Neuron (in vitro differentiated cells): ENCODE results near the gene PCDHA11.
"Not testable (repeated sequence)": the region's sequence is repeated elsewhere in the genome, so short reads cannot be mapped to it uniquely, and the experiment has no call there.

ENCODE experiments used
- H2AFZ ChIP-seq: one replicate; pipeline ENCODE4 v1.6.1; 2013; ENCODE audit warnings: low read depth, mild to moderate bottlenecking, inconsistent platforms, low read length, moderate library complexity
- H3K27me3 ChIP-seq: one replicate; pipeline ENCODE4 v1.6.1; 2013; ENCODE audit warnings: low read length; ENCODE audit not compliant: insufficient read depth
- H3K36me3 ChIP-seq: one replicate; pipeline ENCODE4 v1.6.1; 2013; ENCODE audit warnings: low read length; ENCODE audit not compliant: insufficient read depth
- H3K4me1 ChIP-seq: one replicate; pipeline ENCODE4 v1.6.1; 2013; ENCODE audit warnings: low read length; ENCODE audit not compliant: insufficient read depth
- H3K4me3 ChIP-seq: 2 replicates; pipeline ENCODE4 v1.5.1; 2013; ENCODE audit warnings: mild to moderate bottlenecking, low read length, moderate library complexity
- H3K9me3 ChIP-seq: one replicate; pipeline ENCODE4 v1.6.1; 2013; ENCODE audit warnings: low read length

Gene PCDHA11, protein sequence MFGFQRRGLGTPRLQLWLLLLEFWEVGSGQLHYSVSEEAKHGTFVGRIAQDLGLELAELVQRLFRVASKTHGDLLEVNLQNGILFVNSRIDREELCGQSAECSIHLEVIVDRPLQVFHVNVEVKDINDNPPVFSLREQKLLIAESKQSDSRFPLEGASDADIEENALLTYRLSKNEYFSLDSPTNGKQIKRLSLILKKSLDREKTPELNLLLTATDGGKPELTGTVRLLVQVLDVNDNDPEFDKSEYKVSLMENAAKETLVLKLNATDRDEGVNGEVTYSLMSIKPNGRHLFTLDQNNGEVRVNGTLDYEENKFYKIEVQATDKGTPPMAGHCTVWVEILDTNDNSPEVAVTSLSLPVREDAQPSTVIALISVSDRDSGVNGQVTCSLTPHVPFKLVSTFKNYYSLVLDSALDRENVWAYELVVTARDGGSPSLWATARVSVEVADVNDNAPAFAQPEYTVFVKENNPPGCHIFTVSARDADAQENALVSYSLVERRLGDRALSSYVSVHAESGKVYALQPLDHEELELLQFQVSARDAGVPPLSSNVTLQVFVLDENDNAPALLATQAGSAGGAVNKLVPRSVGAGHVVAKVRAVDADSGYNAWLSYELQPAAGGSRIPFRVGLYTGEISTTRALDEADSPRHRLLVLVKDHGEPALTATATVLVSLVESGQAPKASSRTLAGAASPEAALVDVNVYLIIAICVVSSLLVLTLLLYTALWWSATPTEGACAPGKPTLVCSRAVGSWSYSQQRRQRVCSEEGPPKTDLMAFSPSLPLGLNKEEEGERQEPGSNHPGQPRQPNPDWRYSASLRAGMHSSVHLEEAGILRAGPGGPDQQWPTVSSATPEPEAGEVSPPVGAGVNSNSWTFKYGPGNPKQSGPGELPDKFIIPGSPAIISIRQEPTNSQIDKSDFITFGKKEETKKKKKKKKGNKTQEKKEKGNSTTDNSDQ

GRCh38 chr5:140868721-140869554, at the start of gene PCDHA11:
Gene PCDHA11 (plus strand): TSS chr5:140868957. CDS start chr5:140869104, 147 bp downstream.
- no peaks in the 10 kb centered on the region for H3K27me3 ChIP-seq
- H3K4me1 ChIP-seq: no peaks in the 10 kb centered on the region
- no peak within 1 kb of the TSS for H2AFZ ChIP-seq
- H3K9me3 ChIP-seq: peaks cover 29% of the 10 kb centered on the region
- no peak within 1 kb of the TSS for H3K4me3 ChIP-seq
- peaks cover 11% of the 10 kb centered on the region for H3K36me3 ChIP-seq

DNA sequence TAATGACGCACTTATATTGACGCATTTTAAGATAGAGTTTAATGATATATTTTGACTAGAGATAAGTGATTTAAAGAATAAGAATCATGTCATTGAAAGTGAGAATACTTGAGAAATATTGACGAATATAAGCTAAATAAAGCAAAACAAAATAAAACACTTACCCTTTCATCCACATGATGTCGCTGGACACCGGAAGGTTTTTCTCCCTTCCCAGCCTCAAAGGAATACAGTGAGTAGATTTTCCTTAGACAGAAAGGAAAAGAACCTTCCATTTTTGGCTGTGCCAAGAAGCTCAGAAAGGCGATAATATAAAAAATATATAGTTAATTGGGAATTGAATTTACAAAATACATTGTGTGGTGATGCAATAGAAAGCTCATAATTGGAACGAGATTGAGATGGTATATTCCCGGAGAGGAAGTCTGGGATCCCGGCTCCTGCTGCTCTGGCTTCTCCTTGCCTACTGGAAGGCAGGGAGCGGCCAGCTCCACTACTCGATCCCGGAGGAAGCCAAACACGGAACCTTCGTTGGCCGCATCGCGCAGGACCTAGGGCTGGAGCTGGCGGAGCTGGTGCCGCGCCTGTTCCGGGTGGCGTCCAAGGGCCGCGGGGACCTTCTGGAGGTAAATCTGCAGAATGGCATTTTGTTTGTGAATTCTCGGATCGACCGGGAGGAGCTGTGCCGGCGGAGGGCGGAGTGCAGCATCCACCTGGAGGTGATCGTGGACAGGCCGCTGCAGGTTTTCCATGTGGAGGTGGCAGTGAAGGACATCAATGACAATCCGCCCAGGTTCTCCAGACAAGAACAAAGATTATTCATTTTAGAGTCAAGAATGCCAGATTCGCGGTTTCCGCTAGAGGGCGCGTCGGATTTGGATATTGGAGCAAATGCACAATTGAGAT, 47.1 kb upstream of the PCDHA11 start, which contains the start of gene PCDHA5:
PCDHA5 (plus strand) TSS at position 239 of the 906 bp plus-strand sequence.
- no peaks in the 10 kb centered on the region for H3K27me3 ChIP-seq
- H3K9me3 ChIP-seq: peaks cover 34% of the 10 kb centered on the region
- no peak within 1 kb of the TSS for H2AFZ ChIP-seq
- no peaks in the 10 kb centered on the region for H3K4me1 ChIP-seq
- H3K36me3 ChIP-seq: peaks cover 34% of the 10 kb centered on the region
- H3K4me3 ChIP-seq: no peak within 1 kb of the TSS

DNA sequence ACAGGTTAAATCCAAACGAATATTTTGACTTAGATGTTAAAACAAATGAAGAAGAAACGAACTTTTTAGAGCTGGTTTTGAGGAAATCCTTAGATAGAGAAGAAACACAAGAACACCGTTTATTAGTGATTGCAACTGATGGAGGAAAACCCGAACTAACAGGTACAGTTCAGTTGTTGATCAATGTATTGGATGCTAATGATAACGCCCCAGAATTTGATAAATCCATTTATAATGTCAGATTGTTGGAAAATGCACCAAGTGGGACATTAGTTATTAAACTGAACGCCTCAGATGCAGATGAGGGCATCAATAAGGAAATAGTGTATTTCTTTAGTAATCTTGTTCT, 46.5 kb upstream of the PCDHA11 start:
- Histone ChIP-seq H3K4me1 (no peaks in the 10 kb centered on the region), H2AFZ (no peak overlapping the region), H3K4me3 (no peak overlapping the region), H3K9me3 (peaks cover 28% of the 10 kb centered on the region), H3K27me3 (no peaks in the 10 kb centered on the region), H3K36me3 (peaks cover 29% of the 10 kb centered on the region)

- peaks cover 26% of the 10 kb centered on the region for H3K36me3 ChIP-seq
- H3K9me3 ChIP-seq: peaks cover 28% of the 10 kb centered on the region
- not testable (repeated sequence) for H3K4me1 ChIP-seq, H3K4me3 ChIP-seq, H3K27me3 ChIP-seq, H2AFZ ChIP-seq
Measured at GRCh38 chr5:140822969-140823368, 45.8 kb upstream of the PCDHA11 start.

- Histone ChIP-seq H3K36me3 (peaks cover 25% of the 10 kb centered on the region), H3K4me1 (no peaks in the 10 kb centered on the region), H3K27me3 (no peaks in the 10 kb centered on the region), H2AFZ (no peak overlapping the region), H3K4me3 (no peak overlapping the region), H3K9me3 (peaks cover 26% of the 10 kb centered on the region)
Measured at GRCh38 chr5:140823475-140823874, 45.3 kb upstream of the PCDHA11 start.

- H3K4me1 ChIP-seq: peaks cover 4% of the 10 kb centered on the region
- peaks cover 34% of the 10 kb centered on the region for H3K36me3 ChIP-seq
- no peaks in the 10 kb centered on the region for H3K27me3 ChIP-seq
- H3K4me3 ChIP-seq: peak within 1 kb of the TSS; percentile 78
- H3K9me3 ChIP-seq: peaks cover 33% of the 10 kb centered on the region
- peak within 1 kb of the TSS; percentile 80 for H2AFZ ChIP-seq
Measured at GRCh38 chr5:140827704-140828361, 40.9 kb upstream of the PCDHA11 start, which contains the start of gene PCDHA6. Gene PCDHA6 (plus strand): TSS chr5:140827960. CDS start chr5:140828092, 132 bp downstream.

DNA sequence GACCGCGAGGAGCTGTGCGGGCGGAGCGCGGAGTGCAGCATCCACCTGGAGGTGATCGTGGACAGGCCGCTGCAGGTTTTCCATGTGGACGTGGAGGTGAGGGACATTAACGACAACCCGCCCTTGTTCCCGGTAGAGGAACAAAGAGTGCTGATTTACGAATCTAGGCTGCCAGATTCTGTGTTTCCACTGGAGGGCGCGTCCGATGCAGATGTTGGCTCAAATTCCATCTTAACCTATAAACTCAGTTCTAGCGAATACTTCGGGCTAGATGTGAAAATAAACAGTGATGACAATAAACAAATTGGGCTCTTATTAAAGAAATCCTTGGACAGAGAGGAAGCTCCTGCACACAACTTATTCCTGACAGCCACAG, 40.4 kb upstream of the PCDHA11 start:
- peak overlapping the region; percentile 78 for H3K4me3 ChIP-seq
- H3K27me3 ChIP-seq: no peaks in the 10 kb centered on the region
- H3K9me3 ChIP-seq: peaks cover 33% of the 10 kb centered on the region
- H3K4me1 ChIP-seq: peaks cover 4% of the 10 kb centered on the region
- peak overlapping the region; percentile 80 for H2AFZ ChIP-seq
- H3K36me3 ChIP-seq: peaks cover 33% of the 10 kb centered on the region

- peaks cover 32% of the 10 kb centered on the region for H3K36me3 ChIP-seq
- not testable (repeated sequence) for H3K4me1 ChIP-seq, H3K4me3 ChIP-seq, H3K27me3 ChIP-seq, H2AFZ ChIP-seq
- H3K9me3 ChIP-seq: peaks cover 38% of the 10 kb centered on the region
Measured at GRCh38 chr5:140829511-140830501, 39.0 kb upstream of the PCDHA11 start.

DNA sequence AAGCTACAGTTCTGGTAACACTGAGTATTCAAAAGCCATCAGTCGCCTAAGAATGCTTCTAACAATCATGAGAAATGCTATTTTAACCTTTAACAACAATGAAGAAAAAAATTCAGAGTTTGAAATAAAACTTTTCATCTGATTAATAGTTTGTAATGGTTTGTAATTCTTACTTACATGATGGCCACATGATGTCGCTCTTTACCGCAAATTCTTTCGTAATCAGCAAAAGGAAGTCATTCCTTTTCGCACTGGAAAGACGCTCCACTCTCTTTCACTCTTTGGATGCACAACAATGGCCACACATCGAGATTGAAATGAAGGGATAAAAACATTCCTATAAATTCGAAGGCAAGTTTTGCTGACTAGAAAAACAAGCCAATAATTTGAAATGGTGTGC, 34.8 kb upstream of the PCDHA11 start, which contains the start of gene PCDHA7:
PCDHA7 (plus strand) TSS at position 277 of the 400 bp plus-strand sequence; CDS start at position 392, 115 bp downstream.
- Histone ChIP-seq H3K36me3 (peaks cover 52% of the 10 kb centered on the region), H2AFZ (no peak within 1 kb of the TSS), H3K4me3 (no peak within 1 kb of the TSS), H3K27me3 (no peaks in the 10 kb centered on the region), H3K9me3 (peaks cover 60% of the 10 kb centered on the region), H3K4me1 (peaks cover 4% of the 10 kb centered on the region)

DNA sequence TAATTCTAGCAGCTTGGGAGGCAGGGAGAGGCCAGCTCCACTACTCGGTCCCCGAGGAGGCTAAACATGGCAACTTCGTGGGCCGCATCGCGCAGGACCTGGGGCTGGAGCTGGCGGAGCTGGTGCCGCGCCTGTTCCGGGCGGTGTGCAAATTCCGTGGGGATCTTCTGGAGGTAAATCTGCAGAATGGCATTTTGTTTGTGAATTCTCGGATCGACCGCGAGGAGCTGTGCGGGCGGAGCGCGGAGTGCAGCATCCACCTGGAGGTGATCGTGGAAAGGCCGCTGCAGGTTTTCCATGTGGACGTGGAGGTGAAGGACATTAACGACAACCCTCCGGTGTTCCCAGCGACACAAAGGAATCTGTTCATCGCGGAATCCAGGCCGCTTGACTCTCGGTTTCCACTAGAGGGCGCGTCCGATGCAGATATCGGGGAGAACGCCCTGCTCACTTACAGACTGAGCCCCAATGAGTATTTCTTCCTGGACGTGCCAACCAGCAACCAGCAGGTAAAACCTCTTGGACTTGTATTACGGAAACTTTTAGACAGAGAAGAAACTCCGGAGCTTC, 34.2 kb upstream of the PCDHA11 start:
- H3K27me3 ChIP-seq, H3K4me3 ChIP-seq, H2AFZ ChIP-seq, H3K4me1 ChIP-seq: not testable (repeated sequence)
- H3K9me3 ChIP-seq: peaks cover 56% of the 10 kb centered on the region
- H3K36me3 ChIP-seq: peaks cover 52% of the 10 kb centered on the region
